Right renal cortex interstitium (tissue), 3 donors: Measurements from ENCODE around the gene GSG1. TPM values are rescaled to one million over a fixed set of nuclear protein-coding genes. Genes with fewer than 3 reads are reported as not detected.
"Not testable (repeated sequence)": the region's sequence is repeated elsewhere in the genome, so short reads cannot be mapped to it uniquely, and the experiment has no call there.

Experiments used
- DNase-seq, 3 donors: peaks; one replicate each; pipeline ENCODE4 v3.0.0-alpha.2; 2013; ENCODE audit warnings: low read depth in 3 of 3, low spot score in 2 of 3
- polyA plus RNA-seq, 3 donors: library from polyadenylated mRNA; unstranded; fragments of 120-200 nt; gene quantifications; one replicate each; pipeline ENCODE4 v1.2.1, GENCODE V29; 2013; ENCODE audit not compliant: insufficient read length in 3 of 3

The GSG1 gene
- polyA plus RNA-seq, 3 donors, result 0.43 to 0.90 (median 0.61) TPM

DNA sequence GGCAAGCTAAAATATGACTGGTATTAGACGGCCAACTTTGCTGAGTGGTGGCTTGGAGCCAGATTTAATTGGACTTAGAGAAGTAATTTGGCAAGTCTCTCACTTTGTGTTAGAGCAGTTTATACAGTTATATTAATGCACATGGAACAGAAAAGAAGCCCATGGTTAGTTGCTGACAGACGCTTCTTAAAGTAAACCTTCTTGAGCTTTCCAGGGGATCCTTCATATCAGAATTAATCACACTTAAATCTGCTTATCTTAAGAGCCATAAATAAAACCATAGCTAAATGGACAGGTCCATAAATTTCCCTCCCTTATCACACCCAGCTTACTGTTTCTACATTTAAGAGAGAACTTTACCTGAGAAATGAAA, 9.6 kb downstream of the GSG1 start:
- DNase-seq, result no peak

DNA sequence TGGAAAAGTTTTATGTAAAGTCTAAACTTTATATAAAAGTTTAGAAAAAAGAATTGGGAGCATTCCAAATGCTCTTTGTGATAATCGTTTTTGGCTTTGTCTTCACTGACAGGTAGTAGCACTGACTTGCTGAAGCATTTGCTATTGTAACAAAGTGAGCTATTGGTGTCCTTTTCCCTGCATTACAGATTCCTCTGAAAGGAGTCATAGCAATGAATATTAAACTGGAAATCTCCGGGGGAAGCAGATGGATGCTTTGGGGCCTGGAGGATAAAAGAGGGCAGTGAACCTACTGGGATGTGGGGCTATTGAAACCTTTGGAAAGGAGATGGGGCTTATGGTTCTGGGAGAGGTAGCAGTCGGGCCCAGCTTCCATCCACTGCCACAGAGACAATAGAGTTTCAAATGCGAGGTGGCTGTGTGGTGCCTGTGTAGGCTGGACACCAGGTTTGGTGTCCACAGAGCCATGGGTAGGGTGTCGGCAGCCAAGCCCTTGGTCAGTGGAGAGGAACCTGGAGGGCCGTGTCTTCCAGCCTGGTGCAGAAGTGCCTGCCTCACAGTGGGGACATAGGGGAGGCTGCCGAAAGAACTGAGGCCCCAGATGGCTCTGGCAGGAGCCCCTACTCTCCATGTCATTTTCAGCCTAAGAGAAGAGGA, 10.1 kb downstream of the GSG1 start:
- no peak for DNase-seq

DNA sequence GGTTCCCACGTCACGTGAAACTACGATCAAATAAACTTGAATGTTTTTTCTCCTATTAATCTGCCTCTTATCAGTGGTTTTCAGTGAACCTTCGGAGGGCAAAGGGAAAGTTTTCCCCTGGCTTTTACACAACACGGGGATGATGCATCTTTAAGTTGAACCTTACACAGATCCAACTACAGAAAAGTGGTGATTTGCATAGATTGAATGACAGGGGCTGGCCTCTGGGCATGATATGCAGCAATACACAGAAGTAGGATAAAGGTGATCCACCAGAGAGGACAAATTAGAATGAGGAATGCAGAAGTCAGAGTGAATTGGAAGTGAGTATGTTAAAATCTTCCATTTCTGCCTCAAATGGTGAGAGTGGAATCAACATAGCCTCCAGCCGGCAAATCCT, 11.6 kb downstream of the GSG1 start:
- DNase-seq, result no peak

DNA sequence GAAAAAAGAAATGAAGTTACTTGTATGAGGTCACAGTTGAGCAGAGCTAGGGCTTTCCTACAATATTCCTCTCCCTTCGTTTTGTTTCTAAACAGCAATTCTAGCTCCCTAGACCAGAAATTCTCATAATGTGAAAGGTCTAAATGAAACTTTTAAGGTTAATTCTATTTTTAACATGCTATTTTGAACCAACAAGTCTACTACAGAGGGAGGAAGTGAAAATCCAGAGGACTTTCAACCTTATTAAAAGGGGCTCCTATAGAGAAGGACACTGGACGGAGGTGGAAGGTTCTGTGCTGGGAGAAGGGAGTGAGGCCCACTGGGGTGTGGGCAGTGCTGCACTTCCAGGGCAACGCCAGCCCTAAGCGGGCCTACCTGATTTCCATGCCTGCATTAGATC, 13.4 kb downstream of the GSG1 start:
- DNase-seq, result no peak

DNA sequence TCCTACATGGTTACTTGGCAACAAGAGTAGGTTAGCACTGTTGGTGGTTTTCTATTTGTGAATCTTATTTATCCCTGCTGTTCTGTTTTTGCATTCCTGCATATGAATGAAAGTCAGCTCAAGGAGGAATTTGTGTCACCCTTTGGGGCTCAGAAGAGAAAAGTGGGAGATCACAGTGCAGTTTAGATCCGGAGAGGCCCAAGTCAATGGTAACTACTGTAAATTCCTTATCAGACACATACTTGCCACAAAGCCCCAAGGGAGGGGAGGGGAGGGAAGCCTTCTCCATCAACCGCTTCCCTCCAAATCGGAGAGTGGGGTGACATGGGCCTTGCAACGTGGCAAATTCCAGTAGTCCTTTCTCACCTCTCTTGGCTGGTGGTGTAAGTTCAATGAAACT, 15.0 kb downstream of the GSG1 start:
- DNase-seq, result no peak

DNA sequence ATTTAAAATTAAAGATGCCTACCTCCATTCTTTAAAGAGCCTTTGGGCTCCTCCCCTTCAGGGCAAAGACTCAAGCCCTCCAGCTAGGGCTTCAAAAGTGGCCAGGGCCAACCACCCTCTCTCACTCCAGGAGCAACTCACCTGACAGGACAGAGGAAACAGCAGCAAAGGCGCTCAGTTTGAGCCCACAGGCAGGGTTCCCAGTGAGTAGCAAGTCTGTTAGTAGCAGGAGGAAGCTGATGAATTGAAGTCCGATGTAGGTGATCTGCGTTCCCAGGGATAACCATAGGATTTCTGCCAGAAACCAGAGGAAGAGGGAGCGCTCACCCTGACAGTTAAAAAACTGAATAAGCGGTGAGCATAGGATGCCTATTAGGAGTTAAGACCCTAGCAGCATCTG, 15.7 kb downstream of the GSG1 start:
- no peak for DNase-seq

DNA sequence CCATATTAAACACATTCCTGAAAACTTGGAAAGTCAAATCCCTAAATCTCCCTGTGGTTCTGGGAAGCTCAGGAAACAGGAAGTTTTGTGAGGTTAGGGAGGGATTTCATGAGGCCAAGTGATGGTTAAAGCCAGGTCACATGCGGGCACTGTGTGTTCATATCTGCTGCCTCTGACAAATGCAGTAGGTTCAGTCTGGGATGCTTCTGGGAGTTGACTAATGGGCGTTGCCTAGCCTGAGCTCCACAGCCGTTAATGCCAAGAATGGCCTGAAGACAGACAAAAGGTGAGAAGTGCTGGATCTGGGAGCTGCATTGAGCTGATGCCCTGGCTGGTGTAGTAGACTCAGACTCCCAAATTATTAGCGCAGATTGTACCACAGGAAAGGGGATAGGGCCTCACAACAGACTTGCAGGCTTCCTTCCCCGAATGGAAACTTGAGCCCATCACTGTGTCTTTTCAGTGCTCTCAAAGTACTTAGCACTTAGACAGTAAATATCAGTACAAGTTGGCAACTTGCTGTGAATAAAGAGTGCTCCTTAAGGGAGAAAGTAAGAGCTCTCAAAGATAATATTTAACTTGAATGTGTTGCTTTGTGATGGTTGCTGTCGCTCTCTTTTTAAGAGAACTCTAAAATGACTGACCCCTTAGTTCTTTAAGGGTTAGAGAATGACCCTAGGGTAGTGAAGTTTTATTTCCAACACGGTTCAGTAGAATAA, 17.3 kb downstream of the GSG1 start:
- DNase-seq, result no peak

DNA sequence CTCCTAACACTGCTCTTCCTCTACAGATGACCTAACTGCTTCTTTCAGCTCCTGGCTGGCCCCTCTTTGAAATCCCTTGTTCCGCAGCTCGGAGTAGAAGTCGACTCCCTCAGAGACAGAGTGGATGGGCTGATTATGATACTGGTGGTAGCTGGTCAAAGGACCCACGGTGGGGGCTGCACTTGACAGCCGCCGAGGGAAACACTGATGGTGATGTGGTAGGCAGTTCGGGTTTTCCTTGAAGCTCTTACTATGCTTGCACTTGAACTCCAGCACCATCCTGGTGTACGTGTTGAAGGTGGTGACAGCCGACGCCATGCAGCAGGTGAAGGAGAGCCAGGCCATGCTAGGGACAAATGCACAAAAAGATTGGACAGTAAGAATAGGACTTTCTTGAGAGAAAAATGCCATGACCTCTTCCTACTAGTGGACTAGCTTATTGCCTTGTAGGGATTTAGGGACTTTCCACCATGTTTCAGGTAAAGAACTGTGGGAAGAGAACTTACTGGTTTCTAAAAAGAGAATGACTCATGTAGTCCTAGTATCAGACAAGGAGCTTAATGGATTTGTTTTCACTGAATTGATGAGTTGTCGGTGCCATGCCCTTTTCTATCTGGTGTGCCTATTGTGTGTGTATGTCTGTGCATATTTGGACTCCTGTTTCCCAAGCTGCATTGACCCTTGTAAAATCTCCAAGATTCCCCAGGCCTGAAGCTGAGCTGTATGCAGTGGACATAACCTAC, 18.4 kb downstream of the GSG1 start:
- DNase-seq, result no peak

DNA sequence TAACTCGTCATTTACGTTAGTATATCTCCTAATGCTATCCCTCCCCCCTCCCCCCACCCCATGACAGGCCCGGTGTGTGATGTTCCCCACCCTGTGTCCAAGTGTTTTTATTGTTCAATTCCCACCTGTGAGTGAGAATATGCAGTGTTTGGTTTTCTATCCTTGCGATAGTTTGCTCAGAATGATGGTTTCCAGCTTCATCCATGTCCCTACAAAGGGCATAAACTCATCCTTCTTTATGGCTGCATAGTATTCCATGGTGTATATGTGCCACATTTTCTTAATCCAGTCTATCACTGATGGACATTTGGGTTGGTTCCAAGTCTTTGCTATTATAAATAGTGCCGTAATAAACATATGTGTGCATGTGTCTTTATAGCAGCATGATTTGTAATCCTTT, 19.8 kb downstream of the GSG1 start:
- not testable (repeated sequence) for DNase-seq

DNA sequence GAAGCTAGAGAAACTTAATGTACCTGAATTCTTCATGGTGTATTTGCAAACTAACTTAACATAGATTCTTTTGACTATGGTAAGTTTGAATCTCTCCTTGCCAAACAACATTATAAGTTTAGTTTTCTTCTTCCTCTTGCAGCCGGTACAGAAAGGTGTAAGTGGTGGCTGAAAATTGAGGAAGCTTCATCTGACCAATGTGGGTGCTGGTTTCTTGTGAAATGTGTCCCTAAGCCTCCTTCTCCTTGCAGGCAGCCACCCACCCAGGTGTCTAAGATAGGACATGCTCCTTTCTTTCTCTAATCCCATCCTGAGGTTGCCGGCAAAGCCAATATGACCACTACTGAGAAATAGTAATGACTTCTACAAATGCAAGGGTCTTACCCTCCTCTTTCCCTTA, 20.6 kb downstream of the GSG1 start:
- DNase-seq, result no peak

DNA sequence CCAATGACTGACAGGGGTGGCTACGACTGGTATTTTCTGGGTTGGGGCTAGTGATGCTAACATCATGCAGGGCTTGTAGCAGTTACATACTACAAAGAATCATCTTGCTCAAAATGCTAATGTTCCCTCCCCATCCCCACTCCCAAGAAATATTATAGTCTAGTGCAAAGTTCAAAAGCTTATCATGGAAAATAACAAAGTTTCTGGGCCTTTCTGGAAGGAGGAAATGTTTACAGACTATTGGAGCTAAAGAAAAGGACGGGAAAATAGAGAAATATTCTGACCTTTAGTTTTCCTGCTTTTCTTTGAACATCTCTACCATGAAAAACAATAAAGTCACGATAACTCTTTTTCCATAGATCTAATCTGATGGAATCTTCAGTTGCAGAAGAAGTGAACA, 23.2 kb downstream of the GSG1 start:
- no peak for DNase-seq

DNA sequence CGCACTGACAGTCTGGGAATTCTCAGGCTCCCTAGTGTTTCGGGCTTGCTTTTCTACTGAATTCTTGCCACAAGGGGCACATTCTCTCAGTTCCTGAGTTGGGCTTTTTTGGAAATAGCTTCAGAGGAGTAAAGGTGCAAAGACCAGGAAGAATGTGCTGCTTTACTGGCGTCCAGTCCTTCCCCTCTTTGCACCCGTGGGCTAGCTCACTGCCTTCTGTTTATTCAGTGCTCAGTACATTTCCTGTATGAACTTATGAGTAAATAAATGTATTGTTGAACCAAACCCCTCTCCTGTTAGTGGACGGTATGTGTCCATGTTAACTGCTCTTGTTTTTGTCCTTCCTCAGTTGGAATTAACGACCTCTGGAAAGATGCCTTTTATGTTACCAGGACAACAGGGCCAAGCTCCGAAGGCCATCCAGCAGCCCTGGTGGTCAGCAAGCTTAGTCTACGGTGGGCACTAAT, 24.0 kb downstream of the GSG1 start:
- DNase-seq, result no peak

DNA sequence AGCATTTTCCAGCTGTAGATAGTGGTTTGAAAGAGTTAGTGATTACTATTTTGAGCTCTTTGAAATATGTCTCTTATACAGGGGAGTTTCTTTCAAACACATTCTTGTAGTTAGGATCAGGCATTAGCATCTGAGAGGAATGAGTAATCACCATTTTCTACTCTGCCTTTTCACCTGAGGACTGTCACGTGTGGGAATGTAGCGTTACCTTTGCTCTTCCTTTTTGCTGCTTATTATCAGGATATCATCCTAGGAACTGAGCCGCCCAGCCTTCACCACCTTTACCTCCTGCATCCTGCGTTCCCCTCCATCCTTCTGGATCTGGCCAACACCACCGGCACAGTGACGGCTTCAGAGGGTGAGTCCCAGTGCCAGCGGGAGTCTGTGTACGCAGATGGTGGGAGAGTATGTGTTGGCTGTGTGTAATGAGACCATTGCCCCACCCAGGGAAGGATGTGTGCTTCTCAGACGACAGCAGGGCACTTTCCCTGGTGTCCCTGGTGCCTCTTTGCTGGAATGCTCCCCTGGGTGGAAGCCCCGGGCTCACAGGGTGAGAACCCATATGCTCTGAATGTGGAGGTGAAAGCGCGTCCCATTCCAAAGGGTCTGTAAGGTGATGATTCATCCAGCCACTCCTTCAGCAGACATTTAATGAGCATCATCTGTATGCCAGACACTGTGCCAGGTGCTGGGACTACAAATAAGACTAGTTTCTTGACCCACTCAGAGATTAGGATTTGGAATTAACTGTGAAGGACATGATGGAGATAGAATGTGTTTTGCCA, 27.5 kb downstream of the GSG1 start:
- no peak for DNase-seq

DNA sequence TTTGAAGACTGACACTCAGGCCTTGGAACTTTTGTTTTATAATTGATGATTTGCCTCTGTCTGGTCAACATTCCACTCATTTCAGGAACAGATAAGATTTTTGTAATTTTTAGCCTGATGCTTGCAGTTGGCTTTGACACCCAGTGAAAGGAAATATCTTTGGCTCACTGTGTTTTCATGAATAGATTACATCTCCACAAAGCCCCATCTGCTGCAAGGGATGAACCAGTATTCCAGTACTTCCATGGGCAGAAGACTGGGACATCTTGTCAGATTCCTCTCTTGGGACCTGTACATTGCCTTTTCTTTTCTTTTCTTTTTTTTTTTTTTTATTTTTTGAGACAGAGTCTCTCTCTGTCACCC, 28.4 kb downstream of the GSG1 start:
- no peak for DNase-seq

DNA sequence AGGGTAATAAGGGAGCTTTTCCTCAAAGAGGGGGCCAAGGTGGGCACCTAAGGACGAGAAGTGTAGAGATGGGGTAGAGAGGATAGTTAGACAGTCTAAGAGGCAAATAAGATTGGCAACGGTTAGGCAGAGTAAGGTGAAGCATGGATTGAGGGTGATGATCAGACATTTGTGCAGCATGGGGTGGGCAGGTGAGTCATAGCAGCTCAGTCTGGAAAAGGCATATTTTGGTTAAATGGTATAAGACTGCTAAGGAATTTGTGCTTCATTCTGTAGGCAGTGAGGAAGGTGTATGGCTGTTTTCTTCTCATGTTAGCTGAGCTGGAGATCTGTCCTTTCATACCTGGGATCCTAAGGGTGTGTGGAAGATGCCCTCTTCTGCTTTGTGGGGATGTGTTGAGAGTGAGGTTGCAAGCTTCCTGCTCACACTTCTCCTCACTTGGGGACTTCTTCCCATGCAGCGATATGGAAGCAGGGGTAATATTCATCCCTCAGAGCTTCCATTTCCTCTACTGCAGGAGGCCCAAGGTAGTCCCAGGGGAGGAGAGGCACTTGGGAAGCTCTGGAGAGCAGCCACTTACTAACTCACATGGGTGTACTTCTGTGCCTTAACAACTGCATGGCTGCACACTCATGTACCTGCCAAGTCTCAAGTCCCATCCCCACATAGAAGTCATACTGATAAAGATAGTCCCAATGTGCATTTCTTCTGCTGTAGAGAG, 28.9 kb downstream of the GSG1 start:
- no peak for DNase-seq

DNA sequence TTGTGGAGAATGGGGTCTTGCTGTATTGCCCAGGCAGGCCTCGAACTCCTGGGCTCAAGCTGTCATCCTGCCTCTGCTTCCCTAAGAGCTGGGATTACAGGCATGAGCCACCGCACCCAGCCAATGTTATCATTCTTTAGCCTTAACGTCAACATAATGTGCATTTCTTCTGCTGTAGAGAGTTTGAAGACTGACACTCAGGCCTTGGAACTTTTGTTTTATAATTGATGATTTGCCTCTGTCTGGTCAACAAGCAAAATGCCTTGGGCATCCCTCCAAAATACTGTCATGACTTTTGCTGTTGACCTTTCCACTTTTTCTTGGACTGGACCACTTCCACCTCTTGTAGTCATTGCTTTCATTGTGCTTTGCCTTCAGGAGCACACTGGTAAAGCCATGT, 30.3 kb downstream of the GSG1 start:
- no peak for DNase-seq

DNA sequence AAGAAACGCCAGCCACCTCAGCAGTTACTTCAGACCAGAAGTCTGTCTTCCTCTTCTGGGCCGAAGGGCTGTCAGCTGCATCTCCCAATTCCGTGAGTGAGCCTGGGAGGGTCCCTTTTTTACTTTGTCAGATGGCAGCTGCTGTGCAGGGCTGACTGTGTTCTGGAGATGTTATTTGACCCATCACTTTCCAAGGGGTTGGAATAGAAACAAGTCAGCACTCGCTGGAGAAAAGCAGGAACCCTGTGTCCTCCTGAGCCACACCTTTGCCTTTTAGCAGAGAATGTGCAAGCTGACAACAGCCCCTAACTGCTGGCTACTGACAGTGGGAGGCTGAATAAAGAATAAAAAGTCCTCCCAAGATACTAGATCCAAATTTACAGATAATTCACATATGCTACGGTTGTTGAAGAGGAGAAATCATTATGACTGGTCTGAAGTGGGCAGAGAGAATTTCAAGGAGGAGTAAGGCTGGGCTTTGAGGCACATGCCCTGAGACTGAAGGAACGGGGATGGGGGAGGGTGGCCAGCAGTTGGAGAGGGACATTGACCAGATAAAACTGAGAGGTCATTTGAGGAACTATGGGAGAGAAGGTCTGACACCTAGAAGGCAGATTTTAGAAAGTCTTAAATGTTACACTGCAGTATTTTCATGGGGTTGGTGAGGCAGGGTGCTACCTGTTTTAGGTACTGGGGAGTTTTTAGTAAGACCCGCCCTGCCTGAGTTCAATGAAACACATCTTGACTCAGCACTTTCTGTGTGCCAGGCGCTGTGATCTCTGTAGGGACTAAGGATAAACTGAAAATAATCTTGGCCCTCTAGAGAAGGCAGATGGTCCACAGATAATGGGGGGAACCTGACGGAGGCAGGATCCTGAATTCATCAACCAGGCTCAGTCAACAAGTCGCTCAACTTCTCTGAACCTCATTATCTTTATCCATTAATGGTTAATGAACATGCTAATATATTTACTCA, 31.9 kb downstream of the GSG1 start:
- no peak for DNase-seq

DNA sequence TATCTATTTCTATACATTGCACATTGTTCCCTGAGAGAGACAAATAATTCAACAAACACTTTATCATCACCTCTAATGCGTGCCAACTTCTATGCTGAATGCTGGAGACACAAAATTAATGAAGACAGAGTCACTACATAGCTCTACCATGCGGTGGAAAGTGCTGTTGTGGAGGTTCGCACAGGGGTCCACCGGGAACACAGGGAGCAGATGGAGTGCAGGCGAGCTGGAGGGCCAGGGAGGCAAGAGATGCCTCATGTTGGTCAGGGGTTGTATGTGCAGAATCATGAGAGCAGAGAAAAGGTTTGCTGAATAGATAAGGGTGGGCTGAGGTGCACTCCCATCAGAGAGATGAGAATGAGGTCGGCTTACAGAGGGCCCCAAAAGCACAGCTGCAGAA, 34.1 kb downstream of the GSG1 start:
- no peak for DNase-seq

DNA sequence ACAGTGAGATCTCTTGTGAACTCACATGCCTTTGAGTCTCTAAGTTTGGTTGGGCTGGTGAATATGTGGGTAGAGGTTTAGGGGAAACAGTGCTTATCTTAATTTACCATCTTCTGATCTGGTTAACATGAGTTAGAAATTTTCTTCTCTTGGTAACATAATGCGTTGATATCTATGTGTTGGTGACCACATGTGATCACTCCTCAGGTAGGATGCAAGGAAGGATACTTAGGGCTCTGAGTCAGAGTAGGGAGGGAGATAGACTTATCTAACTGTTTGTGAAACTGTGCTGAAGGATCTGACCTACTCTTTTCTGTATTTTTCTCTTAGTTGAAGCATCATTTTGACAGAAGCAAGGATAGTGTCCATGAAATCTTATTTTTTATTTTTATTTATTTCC, 36.1 kb downstream of the GSG1 start:
- no peak for DNase-seq
